SJSA1 (cell line): ENCODE data around the gene TMEM200B. TPM values are rescaled to one million over a fixed set of nuclear protein-coding genes. Genes with fewer than 3 reads are reported as not detected.
"Not testable (repeated sequence)": the region's sequence is repeated elsewhere in the genome, so short reads cannot be mapped to it uniquely, and the experiment has no call there.

Experiments
- DNase-seq, 2 experiments: peaks; one replicate each; pipeline ENCODE4 v3.0.0-alpha.2; 2015 to 2020; ENCODE audit warnings: low spot score in 2 of 2, low read depth in 1 of 2
- H3K27ac ChIP-seq: fragments of 250-450 bp; sonication (Bioruptor Pico); 2 replicates; pipeline ENCODE4 v1.5.1; 2020; ENCODE audit warnings: mild to moderate bottlenecking, moderate library complexity
- H3K27me3 ChIP-seq: fragments of 250-450 bp; sonication (Bioruptor Pico); replicated peaks from 2 replicates; pipeline ENCODE4 v1.5.1; 2020; ENCODE audit warnings: mild to moderate bottlenecking, moderate library complexity
- H3K36me3 ChIP-seq: fragments of 250-450 bp; sonication (Bioruptor Pico); 2 replicates; pipeline ENCODE4 v1.5.1; 2020; ENCODE audit warnings: mild to moderate bottlenecking
- H3K4me1 ChIP-seq: fragments of 250-450 bp; sonication (Bioruptor Pico); replicated peaks from 2 replicates; pipeline ENCODE4 v1.6.1; 2021; ENCODE audit warnings: mild to moderate bottlenecking
- H3K4me3 ChIP-seq: fragments of 250-450 bp; sonication (Bioruptor Pico); 2 replicates; pipeline ENCODE4 v1.5.1; 2020; ENCODE audit warnings: mild to moderate bottlenecking
- H3K9me3 ChIP-seq: fragments of 250-450 bp; sonication (Bioruptor Pico); replicated peaks from 2 replicates; pipeline ENCODE4 v1.5.1; 2020; ENCODE audit warnings: mild to moderate bottlenecking
- total RNA-seq: library from RNA; depleted of rRNA; stranded (reverse); fragments of >200 nt; shearing (Covaris generic); gene quantifications from 2 replicates; pipeline ENCODE4 v1.2.3, GENCODE V29; 2014

Gene TMEM200B
- total RNA-seq, 1 experiment from 2014 or later: 0.39 TPM

DNA sequence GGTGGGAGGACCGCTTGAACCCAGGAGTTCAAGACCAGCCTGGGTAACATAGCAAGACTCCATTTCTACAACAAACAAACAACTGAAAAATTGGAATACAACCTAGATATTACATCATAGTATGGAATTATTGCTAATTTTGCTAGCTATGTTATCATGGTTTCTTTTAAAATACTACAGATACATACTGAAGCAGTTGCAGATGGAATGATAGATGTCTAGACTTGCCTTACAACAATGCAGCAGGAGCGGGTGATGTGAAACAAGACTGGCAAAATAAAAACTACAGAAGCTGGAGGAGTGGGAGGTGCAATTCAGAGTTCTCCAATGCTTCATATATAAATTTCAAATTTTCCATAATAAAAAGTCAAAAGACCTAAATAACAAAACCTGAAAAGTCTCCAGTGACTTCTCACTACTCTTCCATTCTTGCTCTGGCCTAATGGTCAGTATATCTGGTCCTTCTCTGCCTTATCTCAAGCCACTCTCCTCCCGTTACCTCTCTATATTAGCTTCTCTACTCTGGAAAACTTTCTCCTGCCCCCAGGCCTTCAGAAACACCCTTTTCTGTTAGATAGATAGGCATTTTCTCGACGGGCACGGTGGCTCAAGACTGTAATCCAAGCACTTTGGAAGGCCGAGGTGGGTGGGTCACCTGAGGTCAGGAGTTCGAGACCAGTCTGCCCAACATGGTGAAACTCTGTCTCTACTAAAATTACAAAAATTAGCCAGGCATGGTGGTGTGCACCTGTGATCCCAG, 28.5 kb upstream of the TMEM200B start:
- no peaks in the 10 kb centered on the region for H3K9me3 ChIP-seq
- no peaks in the 10 kb centered on the region for H3K27me3 ChIP-seq
- no peaks in the 10 kb centered on the region for H3K4me1 ChIP-seq
- no peak for DNase-seq
- H3K4me3 ChIP-seq: no peak overlapping the region
- no peak overlapping the region for H3K27ac ChIP-seq
- peaks cover 98% of the 10 kb centered on the region for H3K36me3 ChIP-seq

- not testable (repeated sequence) for H3K27ac ChIP-seq, H3K4me3 ChIP-seq, DNase-seq, H3K9me3 ChIP-seq, H3K27me3 ChIP-seq, H3K4me1 ChIP-seq
- peaks cover 98% of the 10 kb centered on the region for H3K36me3 ChIP-seq
Observed at GRCh38 chr1:29150346-29150745, 26.6 kb upstream of the TMEM200B start.

- no peak overlapping the region for H3K4me3 ChIP-seq
- no peak overlapping the region for H3K27ac ChIP-seq
- DNase-seq: no peak
- no peaks in the 10 kb centered on the region for H3K27me3 ChIP-seq
- H3K36me3 ChIP-seq: peaks cover 95% of the 10 kb centered on the region
- no peaks in the 10 kb centered on the region for H3K4me1 ChIP-seq
- no peaks in the 10 kb centered on the region for H3K9me3 ChIP-seq
Observed at GRCh38 chr1:29148656-29149491, 25.2 kb upstream of the TMEM200B start.

GRCh38 chr1:29145739-29146437, 22.2 kb upstream of the TMEM200B start:
- H3K27ac ChIP-seq: no peak overlapping the region
- H3K27me3 ChIP-seq: no peaks in the 10 kb centered on the region
- H3K4me3 ChIP-seq: no peak overlapping the region
- no peak for DNase-seq
- H3K9me3 ChIP-seq: no peaks in the 10 kb centered on the region
- peaks cover 78% of the 10 kb centered on the region for H3K36me3 ChIP-seq
- no peaks in the 10 kb centered on the region for H3K4me1 ChIP-seq

- Histone ChIP-seq H3K9me3 (no peaks in the 10 kb centered on the region), H3K27ac (no peak overlapping the region)
Observed at GRCh38 chr1:29144178-29144577, 20.5 kb upstream of the TMEM200B start.

GRCh38 chr1:29142714-29143113, 19.0 kb upstream of the TMEM200B start:
- H3K36me3 ChIP-seq: peaks cover 48% of the 10 kb centered on the region
- H3K4me3 ChIP-seq: no peak overlapping the region
- H3K27me3 ChIP-seq: no peaks in the 10 kb centered on the region
- no peaks in the 10 kb centered on the region for H3K4me1 ChIP-seq
- no peaks in the 10 kb centered on the region for H3K9me3 ChIP-seq
- no peak overlapping the region for H3K27ac ChIP-seq
- no peak for DNase-seq

More at GRCh38 chr1:29144178-29144577, 20.5 kb upstream of the TMEM200B start:
- Histone ChIP-seq H3K27me3 (no peaks in the 10 kb centered on the region), H3K4me1 (no peaks in the 10 kb centered on the region), H3K4me3 (no peak overlapping the region), H3K36me3 (peaks cover 62% of the 10 kb centered on the region)
- no peak for DNase-seq

DNA sequence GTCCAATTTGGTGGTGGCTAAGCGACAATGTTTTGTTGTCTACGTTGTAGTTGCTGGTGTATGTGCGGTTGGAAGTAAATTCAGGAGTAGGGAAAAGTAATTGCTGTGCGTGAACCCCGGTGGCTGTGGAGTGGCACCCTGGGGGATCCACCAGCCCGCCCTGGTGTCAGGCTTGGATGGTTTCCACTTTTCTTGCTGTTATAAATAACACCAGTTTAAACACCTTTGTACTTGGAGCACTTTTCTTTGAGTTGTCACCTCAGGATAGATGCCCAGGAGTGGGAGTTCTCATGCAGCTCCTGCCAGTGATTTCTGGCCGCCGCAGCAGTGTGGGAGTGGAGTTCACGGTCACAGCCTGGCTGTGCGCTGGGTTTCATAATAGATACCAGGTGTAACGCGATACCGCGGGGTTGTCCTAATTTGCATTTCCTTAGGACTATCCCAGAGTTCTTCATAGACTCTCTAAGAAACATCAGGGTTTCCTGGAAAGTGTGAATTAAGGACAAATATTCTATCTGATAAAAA, 12.8 kb upstream of the TMEM200B start:
- H3K4me1 ChIP-seq: 0 out of 2 replicates have a peak, but pooled peaks cover 3% of the 10 kb centered on the region
- no peaks in the 10 kb centered on the region for H3K27me3 ChIP-seq
- DNase-seq: no peak
- H3K27ac ChIP-seq: no peak overlapping the region
- H3K36me3 ChIP-seq: no peaks in the 10 kb centered on the region
- H3K9me3 ChIP-seq: no peaks in the 10 kb centered on the region
- H3K4me3 ChIP-seq: no peak overlapping the region

DNA sequence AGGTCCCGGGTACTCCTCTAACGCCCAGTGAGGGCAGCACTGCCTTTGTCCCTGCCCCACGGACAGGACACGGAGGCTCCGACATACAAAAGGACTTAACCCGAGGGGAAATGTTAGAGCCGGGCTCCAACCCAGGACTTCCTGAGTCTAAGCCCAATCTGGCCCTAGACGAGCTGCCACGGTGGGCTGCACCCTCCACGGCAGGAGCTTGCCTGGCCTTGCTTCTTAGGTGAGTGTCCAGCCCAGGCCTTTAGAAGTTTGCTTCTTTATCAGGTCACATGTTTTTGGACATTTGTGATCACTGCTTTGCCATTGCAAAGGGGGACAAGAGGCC, 11.0 kb upstream of the TMEM200B start:
- H3K9me3 ChIP-seq: no peaks in the 10 kb centered on the region
- H3K27ac ChIP-seq: no peak overlapping the region
- no peaks in the 10 kb centered on the region for H3K36me3 ChIP-seq
- H3K4me3 ChIP-seq: no peak overlapping the region
- H3K27me3 ChIP-seq: no peaks in the 10 kb centered on the region
- H3K4me1 ChIP-seq: 0 out of 2 replicates have a peak, but pooled peaks cover 3% of the 10 kb centered on the region
- no peak for DNase-seq

DNA sequence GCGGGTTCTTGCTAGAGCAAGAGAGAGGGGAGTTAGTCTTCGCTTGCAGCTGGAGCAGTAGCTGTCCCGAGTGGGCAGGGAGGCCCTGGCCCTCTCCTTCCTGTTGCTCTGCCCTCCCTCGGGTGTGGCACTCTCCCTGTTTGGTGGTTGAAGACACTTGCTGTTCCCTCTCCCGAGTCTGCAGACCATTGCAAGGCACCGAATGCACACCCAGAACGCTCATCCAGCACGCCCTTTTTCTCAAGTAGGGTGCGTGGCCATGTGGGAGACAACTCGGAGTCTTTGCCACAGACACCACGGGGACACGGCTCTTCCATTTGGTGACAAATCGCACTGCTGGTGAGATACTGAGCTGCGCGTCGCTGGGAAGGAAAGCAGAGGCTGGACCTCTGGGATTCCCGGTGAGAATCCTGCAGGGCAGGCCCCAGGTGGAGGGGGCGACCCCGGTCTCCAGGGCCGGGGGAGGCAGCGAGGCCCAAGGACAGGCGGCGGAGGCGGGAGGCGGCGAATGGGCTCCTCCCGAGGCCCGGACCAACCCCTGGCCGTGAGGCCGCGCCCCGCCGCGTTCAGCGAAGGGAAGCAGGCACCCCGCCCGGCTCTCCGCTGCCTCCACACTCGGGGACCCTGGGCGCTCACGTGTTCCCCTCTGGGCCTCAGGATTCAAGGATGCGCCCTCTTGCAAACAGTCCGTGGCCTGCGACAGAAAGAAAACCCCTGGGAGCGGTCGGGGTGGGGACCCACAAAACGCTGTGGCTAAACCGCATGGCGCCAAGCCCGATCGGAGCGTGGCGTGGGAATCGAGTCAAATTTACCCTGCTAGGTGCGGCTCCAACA, 10.4 kb upstream of the TMEM200B start:
- no peaks in the 10 kb centered on the region for H3K36me3 ChIP-seq
- DNase-seq: no peak
- no peak overlapping the region for H3K4me3 ChIP-seq
- H3K9me3 ChIP-seq: no peaks in the 10 kb centered on the region
- H3K27me3 ChIP-seq: no peaks in the 10 kb centered on the region
- no peak overlapping the region for H3K27ac ChIP-seq
- 0 out of 2 replicates have a peak, but pooled peaks cover 3% of the 10 kb centered on the region for H3K4me1 ChIP-seq

DNA sequence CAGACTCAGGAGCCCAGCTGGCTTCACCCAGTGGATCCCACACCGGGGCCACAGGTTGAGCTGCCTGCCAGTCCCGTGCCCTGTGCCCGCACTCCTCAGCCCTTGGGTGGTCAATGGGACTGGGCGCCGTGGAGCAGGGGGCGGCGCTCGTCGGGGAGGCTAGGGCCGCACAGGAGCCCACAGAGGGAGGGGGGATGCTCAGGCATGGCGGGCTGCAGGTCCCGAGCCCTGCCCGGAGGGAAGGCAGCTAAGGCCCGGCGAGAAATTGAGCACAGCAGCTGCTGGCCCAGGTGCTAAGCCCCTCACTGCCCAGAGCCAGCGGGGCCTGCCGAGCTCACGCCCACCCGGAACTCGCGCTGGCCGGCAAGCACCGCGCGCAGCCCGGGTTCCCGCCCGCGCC, 7.4 kb upstream of the TMEM200B start:
- H3K4me1 ChIP-seq, H3K4me3 ChIP-seq, H3K9me3 ChIP-seq, DNase-seq, H3K36me3 ChIP-seq, H3K27me3 ChIP-seq, H3K27ac ChIP-seq: not testable (repeated sequence)

DNA sequence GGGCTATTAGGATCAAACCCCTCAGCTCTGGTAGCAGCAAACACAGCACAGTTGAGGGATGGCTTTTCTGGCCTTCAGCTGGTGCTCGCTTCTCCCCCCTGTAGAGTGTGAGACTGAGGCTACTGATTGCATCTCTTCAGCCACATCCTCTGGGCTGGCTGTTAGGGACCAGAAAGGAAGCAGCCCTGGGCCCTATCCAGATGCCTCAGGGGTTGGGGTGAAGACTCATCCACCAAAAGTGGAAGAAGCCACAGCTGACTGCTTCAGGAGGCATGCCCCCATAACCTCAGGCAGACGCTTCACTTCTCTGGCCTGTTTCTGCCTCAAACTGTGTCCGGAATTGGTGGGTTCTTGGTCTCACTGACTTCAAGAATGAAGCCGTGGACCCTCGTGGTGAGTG, 6.2 kb upstream of the TMEM200B start:
- H3K27ac ChIP-seq: no peak overlapping the region
- no peak for DNase-seq
- no peak overlapping the region for H3K4me3 ChIP-seq
- peaks cover 10% of the 10 kb centered on the region for H3K4me1 ChIP-seq
- H3K36me3 ChIP-seq: no peaks in the 10 kb centered on the region
- no peaks in the 10 kb centered on the region for H3K27me3 ChIP-seq
- H3K9me3 ChIP-seq: no peaks in the 10 kb centered on the region

- Histone ChIP-seq H3K36me3 (0 out of 2 replicates have a peak, but pooled peaks cover 4% of the 10 kb centered on the region), H3K4me1 (peaks cover 16% of the 10 kb centered on the region), H3K9me3 (no peaks in the 10 kb centered on the region), H3K27ac (no peak overlapping the region), H3K4me3 (no peak overlapping the region), H3K27me3 (no peaks in the 10 kb centered on the region)
- no peak for DNase-seq
Observed at GRCh38 chr1:29128739-29129138, 5.0 kb upstream of the TMEM200B start.

GRCh38 chr1:29126198-29126597, 2.5 kb upstream of the TMEM200B start:
- DNase-seq: no peak
- Histone ChIP-seq H3K9me3 (no peaks in the 10 kb centered on the region), H3K4me1 (peaks cover 15% of the 10 kb centered on the region), H3K27me3 (no peaks in the 10 kb centered on the region), H3K36me3 (0 out of 2 replicates have a peak, but pooled peaks cover 4% of the 10 kb centered on the region), H3K4me3 (no peak overlapping the region), H3K27ac (no peak overlapping the region)
